GM19240 (cell line): ENCODE data around the gene GAS2.

Experiments
- DNase-seq: peaks from one replicate; pipeline ENCODE4 v3.0.0; 2011; ENCODE audit warnings: low spot score; ENCODE audit not compliant: insufficient read length

The GAS2 gene

DNA sequence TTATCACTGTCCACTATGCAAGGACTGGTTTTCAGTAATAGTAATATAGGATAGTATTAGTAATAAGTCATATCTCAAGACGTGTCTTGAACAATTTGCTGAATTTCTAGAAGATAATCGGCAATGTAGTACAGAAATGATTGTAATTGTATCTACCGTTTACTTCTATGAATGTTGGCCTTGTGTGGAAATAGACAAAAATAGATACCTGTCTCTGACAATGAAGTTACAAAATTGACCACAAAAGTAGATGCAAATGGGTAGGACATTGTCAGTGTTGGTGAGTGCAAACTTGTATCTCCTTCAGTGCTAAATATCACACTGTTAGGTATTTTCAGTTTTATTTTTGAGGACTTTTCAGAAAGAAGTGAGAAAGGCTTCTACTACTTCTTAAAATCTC is 120.1 kb downstream of the GAS2 start:
- no peak for DNase-seq

DNA sequence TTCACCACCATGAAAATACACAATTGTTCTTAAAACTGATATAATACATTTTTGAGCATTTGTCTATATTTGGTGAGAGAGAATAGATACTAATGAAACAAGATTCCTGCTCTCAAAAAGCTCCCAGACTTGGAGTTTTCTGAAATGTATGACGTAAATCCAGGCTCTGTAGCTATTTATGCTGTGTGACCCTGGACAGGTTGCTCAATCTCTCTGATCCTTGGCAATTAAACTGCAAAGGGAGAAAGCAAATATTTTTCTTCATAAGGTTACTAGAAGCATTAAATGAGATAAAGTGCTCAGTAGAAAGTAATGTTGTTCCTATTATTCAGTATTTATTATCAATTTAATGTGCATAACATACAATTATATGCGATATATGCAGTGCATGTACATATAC is 120.6 kb downstream of the GAS2 start:
- no peak for DNase-seq

- no peak for DNase-seq
Observed at GRCh38 chr11:22787551-22788162, 121.2 kb downstream of the GAS2 start.

GRCh38 chr11:22792497-22792896 is 126.1 kb downstream of the GAS2 start:
- no peak for DNase-seq

DNA sequence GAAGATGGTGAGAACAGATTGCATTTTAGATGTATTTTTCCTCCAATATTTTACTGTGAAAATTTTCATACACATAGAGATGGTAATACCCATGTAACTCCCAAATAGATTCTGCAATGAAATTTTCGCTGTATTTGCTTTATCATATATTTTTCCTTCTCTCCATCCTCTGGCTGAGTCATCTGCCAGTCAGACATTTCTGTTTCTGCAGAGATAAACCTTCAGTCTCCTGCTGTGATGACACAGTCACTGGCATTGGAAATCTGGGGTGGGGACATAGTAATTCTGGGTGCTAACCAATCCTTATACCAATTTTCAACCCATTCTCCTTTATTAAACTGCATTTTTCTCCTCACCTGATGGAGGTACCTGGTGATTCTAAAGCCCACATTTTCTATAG is 129.5 kb downstream of the GAS2 start:
- DNase-seq, result no peak

- DNase-seq, result no peak
Observed at GRCh38 chr11:22797047-22797446, 130.6 kb downstream of the GAS2 start.

DNA sequence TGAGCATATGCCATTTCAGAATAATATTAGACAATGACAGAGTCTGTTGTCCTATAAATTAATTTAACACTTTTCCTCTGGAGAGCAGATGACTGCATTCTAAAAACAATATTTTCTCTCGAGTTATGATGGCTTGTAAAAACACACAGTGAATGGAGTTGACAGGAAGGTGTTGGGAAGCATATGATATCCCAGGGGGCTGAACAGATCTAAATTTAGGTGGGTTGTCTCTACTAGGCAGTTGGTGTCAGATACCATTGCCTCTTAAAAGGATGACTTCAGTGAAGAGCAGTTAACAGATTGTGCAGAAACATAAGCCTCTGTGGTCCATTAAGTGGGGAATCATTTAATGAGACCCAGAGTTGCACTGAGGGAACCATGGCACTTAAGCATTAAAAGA is 132.5 kb downstream of the GAS2 start:
- no peak for DNase-seq

DNA sequence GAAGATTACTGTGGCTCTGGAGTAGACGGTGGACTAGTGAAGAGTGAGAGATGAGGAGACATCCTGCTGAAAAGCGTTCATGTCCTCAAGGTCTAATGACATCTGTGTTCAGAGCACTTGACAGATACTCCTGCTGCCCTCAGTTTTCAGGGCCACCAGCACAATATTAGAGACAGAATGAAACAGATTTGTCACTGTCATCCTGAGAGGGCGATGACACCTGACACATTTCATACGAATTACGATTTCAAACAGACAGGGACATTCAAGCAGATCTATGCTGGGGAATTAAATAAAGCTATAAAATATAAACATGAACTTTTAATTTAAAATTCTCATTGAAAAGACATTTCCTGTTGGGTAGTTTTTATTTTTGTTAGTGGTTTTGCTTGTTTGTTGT is 134.1 kb downstream of the GAS2 start:
- no peak for DNase-seq

- no peak for DNase-seq
Observed at GRCh38 chr11:22802861-22803260, 136.4 kb downstream of the GAS2 start.

GRCh38 chr11:22807391-22807790 is 141.0 kb downstream of the GAS2 start:
- no peak for DNase-seq

GRCh38 chr11:22807855-22808570 is 141.6 kb downstream of the GAS2 start:
- DNase-seq, result no peak

DNA sequence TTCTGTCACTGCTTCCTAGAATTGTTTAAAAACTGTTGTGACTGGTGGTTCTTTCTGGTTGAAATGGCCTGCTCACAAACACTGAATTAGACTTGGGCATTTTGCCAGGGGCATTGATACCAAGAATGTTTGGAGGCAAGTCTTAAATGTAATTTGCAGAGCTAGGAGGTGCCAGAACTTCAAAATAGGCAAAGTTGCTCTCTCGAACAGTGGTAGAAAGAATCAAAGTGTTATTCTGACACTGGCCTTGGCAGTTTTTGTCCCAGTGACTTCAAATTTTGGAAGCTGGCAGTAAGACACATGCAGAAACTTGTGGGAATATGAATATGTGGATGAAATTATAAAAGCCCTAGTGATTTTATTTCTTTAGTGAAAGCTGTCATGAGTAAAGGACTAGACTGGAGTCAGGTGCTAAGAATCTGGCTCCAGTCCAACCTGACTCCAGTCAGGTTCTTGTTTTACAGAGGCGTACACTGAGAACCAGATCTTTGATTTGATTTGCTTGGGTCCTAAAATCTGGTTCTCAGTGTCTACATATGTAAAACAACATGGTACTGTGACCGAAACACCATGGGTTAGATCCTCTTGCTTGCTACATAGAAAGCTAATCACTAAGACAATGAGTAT is 142.3 kb downstream of the GAS2 start:
- no peak for DNase-seq

GRCh38 chr11:22809893-22810292 is 143.5 kb downstream of the GAS2 start:
- DNase-seq, result no peak

- DNase-seq, result no peak
Observed at GRCh38 chr11:22822203-22822602, 155.8 kb downstream of the GAS2 start.

DNA sequence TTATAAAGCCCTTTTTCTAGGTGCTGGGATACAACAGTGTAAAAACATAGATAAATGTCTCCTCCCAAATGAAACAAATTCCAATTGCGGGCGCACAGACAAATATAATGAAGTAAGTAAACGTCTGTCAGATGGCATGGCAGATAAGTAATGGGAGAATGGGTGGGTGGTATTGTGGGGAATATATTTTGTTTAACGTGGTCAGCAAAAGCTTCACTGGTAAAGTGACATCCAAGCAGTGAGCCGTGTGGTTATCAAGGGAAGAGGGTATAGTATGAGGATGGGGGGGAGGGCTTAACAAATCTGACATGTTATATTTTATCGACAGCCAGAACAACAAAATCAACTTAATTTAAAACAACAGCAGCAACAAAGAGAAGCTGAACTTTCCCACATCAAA is 162.0 kb downstream of the GAS2 start:
- no peak for DNase-seq

- peak; percentile 48 for DNase-seq
Observed at GRCh38 chr11:22829231-22830081, 163.0 kb downstream of the GAS2 start, which contains the start of gene SVIP. TSS of gene SVIP (minus strand) at chr11:22829801. CDS start at chr11:22829748, 53 bp downstream.

DNA sequence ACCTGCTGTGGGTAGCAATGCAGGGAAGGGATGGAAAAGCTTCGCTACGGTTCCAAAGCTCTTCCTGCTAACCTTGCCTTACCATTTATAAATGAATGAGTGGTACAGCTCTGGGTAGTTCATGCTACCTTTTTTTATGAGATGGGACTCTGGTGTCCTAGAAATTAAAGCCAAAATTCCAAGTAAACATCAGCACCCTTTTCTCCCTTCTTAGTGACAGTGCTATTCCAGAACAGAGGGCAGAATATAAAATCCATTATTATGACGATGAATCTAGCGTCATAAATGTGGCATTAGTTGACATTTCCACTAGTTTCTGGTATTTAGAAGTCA is 163.6 kb downstream of the GAS2 start:
- DNase-seq, result no peak

DNA sequence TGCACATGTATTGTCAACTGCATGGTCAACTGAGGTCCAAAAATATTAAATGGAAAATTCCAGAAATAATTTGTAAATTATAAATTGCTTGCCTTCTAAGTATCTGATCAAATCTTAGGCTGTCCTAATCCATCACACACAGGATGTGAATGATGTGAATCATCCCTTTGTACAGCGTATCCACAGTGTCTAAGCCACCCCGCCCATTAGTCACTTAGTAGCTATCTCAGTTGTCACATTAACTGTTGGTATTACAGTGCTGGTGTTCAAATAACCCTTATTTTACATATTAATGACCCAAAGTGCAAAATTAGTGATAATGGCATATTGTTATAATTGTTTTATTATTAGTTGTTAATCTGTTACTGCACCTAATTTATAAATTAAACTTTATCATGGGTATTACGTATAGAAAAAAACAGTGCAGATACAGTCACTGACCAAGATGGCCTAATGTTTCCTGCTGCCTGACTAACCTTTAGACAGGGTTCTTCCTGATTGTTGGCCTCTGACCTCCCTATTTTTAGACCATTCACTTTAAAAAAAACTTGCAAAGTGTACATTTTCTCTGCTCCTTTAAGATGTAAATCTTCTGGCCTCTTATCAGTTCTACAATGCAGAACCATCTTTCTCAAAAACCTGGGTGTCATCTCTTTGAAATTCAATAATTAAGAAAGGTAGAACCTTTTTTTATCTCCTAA is 166.1 kb downstream of the GAS2 start:
- no peak for DNase-seq

DNA sequence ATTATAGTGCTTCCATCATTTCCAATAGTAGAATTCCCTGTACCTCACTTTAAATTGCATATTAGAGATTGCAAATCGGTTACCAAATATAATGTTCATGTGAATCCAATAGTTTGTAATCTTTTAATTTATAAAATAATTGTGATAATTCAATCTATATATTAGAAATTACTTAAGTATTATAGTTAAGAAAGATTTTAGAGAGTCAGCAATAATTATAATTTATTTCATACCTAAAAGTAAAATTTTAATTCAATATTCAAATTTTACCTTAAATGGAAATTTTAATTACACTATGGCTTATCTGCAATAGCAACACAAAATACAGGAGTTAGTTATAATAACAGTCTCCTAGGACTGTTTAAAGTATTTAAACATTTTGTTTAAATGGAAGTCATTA is 180.3 kb downstream of the GAS2 start:
- DNase-seq, result no peak

DNA sequence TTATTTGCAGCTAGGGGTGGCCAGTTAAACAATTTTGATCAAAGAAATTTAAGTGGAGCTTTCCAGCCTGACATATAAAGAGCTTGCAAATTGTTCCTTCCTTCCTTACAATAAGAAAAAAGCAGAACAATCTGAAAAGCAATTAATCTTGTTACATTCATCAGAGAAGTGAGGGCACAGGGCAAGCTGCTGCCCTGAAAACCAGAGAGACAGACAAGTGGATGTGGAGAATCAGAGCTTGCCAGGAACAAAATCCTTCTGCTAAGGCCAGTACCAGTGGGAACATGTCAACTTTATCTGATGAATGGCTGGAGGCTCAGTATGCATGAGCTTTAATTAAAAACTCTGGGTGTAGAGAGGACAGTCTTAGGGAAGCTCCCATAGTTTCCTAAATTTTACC is 185.1 kb downstream of the GAS2 start:
- DNase-seq, result no peak

GRCh38 chr11:22859756-22860155 is 193.3 kb downstream of the GAS2 start:
- no peak for DNase-seq
